Esophagus muscularis mucosa (tissue), 3 donors: ENCODE data around the gene XAB2.

Experiments
- CTCF ChIP-seq, 3 experiments: fragments of 200-600 bp in 2 of 3; fragments of 450-650 bp in 1 of 3; sonication (generic) in 2 of 3; IDR thresholded peaks; one replicate each; pipeline ENCODE4 v1.5.1; 2017 to 2019; ENCODE audit warnings: antibody characterized with exemption in 3 of 3, mild to moderate bottlenecking in 2 of 3, moderate library complexity in 1 of 3
- POLR2A ChIP-seq: fragments of 450-650 bp; IDR thresholded peaks from one replicate; pipeline ENCODE4 v1.6.1; 2017; ENCODE audit warnings: antibody characterized with exemption, moderate library complexity, mild to moderate bottlenecking, low read depth

- no peak for TF ChIP-seq POLR2A
- TF ChIP-seq CTCF (IDR thresholded peaks at IDR 0.05) = no peak
These were observed 16.8 kb downstream of the XAB2 start for GRCh38 chr19:7612282-7613274.
